NCI-H1417 treated with DMSO at 0.1 percent for 48 hours (cell line): ENCODE measurements around the gene ST3GAL3.
A peak's percentile ranks its signal among the peaks of the same experiment; 100 is the strongest.

Source experiments
- DNase-seq: peaks from one replicate; lab custom pipeline; 2025; lab: John Stamatoyannopoulos, UW

ST3GAL3 gene

GRCh38 chr1:43963890-43964289 lies 256.6 kb downstream of the ST3GAL3 start:
- no peak for DNase-seq

DNA sequence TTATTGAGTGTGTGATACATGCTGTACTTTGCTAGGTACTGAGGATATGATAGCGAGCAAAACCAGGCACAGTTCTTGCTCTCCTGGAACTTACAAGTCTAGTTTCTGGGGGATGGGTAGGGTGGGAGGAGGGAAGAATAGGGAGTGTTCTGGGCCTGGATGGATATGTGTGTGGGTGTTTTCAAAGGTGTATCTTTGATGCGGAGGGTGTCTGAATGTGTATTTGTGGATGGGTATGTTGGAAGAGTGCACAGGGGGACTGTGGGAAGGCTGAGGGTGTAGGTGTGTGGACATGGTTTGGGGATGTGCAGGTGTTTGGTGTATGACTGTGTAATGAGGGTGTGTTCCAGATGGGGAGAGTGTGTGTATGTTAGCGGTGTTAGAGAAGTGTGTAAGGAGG lies 258.0 kb downstream of the ST3GAL3 start:
- no peak for DNase-seq

- DNase-seq: no peak
These were observed 261.1 kb downstream of the ST3GAL3 start for GRCh38 chr1:43968348-43968948.

- DNase-seq: no peak
These were observed 262.0 kb downstream of the ST3GAL3 start for GRCh38 chr1:43969416-43969745.

DNA sequence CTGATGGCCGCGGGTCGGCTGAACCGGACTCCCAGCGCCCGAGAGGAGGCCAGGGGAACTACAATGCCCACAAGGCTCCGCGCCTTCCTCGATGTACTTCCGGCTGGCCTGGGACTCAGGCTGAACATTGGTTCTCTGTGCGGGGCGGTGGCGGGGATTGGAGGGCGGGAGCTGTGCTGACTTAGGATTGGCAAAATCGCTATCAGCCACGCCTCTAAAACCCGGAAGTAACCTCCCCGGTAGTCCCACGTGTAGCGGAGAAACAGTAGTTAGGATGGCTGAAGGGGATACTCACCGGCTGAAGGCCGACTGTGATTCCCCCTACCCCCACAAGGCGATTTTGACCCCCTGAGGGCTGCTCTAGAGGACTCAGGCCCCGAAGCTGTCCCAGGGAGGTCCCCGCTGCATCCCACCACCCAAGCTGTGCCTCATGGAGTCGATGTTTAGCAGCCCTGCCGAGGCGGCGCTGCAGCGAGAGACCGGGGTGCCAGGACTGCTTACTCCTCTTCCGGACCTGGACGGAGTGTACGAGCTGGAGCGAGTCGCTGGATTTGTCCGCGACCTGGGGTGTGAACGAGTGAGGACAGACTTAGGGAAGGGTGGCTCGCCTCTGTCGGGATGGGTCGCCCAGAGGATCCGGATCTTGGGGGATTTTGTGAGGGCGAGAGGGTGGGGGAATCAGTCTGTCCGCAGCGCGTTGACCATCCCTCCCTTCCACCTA lies 262.6 kb downstream of the ST3GAL3 start, which contains the start of gene DPH2:
TSS of gene DPH2 (plus strand) at position 265 of the 721 bp plus-strand sequence. CDS start at position 431, 166 bp downstream.
- DNase-seq: peak; percentile 90

DNA sequence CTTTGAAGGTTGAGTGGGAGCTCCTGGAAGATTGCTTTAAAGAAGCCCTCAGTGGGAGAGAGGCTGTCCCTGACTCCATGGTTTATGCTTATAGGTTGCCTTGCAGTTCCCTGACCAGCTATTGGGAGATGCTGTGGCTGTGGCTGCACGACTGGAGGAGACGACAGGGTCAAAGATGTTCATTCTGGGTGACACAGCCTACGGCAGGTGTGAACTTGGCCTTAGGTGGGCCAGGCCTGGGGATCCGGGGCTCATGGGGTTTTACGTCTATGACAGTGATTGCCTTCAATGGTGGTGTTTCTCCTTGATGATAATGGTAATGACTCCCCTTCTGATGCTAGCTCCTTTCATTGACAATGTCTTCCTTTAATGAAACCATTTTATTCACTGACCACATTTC lies 263.2 kb downstream of the ST3GAL3 start:
- no peak for DNase-seq

DNA sequence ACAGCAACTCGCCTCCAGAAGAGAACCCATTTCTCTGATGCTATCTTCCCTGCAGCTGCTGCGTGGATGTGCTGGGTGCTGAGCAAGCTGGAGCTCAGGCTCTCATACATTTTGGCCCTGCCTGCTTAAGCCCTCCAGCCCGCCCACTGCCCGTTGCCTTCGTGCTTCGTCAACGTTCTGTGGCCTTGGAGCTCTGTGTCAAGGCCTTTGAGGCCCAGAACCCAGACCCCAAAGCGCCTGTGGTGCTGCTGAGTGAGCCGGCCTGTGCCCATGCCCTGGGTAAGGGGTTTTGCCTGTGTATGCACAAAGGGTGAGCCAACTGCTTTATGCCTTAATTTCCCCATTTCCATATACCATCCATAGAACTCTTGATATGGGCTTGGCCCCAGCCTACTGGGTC lies 263.6 kb downstream of the ST3GAL3 start:
- DNase-seq: no peak

DNA sequence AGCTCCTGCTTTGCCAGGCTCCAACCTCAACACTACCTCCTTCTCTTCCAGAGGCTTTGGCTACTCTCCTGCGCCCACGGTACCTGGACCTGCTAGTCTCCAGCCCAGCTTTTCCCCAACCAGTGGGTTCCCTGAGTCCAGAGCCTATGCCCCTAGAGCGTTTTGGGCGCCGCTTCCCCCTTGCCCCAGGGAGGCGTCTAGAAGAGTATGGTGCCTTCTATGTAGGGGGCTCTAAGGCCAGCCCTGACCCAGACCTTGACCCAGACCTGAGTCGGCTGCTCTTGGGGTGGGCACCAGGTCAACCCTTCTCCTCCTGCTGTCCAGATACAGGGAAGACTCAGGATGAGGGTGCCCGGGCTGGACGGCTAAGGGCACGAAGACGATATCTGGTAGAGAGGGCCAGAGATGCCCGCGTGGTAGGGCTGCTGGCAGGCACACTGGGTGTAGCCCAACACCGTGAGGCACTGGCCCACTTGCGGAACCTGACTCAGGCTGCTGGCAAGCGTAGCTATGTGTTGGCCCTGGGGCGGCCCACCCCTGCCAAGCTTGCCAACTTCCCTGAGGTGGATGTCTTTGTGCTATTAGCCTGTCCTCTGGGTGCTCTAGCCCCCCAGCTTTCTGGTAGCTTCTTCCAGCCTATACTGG lies 264.1 kb downstream of the ST3GAL3 start:
- no peak for DNase-seq

DNA sequence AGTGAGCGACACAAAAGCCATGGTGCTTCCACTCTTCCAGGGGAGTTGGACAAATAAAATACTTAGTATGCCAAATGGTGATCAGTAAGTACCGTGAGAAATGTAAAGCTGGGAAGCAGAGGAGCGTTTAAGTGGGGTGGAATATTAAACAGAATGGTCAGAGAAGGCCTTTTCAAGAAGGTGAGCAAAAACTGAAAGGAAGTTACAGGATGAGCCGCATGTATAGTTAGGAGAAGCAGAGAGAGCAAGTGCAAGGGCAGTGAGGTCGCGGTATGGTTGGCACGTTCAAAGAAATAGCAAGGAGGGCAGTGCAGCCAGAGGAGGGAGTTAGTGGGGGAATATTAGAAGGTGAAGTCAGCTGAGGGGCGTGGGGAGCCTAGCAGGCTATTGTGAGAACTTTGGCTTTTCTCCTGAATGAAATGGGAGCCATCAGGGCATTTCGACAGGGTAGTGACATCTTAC lies 266.7 kb downstream of the ST3GAL3 start:
- DNase-seq: no peak

GRCh38 chr1:43974443-43975248 lies 267.3 kb downstream of the ST3GAL3 start, which contains the start of gene ATP6V0B:
Gene ATP6V0B (plus strand): TSS chr1:43974960. CDS start chr1:43975041, 81 bp downstream.
- DNase-seq: peak; percentile 28

DNA sequence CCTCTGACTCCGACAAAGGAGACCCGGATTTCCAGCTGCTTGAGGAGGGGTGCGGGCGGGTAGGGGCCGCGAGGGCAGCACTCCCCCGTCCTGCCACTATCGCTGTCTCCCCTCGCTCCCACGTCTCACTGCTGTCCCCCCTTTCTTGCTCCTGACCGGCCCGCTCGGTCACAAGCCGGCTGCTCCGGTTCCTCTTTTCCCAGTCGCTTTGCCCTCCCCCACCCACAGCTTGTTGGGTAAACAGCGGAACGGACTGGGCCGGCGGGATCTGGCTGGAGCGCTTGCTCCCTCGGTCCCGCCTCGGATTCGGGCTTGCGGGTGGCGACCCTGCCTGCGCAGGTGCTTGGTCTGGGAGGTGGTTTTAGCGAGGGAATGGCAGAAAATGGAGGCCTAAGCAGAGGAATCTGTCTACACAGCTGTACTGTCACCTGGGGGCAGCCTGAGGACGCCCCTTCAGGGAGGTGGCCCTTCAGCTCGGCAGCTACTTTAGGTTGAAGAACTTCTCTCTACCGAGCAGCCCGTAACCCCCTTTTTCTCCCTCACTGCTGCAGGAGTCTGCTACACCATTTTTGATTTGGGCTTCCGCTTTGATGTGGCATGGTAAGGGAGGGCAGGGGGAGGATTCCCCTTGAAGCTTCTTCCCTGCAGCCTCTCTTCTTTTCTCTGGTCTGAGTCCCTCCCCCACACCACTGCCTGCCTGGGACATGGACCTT lies 268.1 kb downstream of the ST3GAL3 start:
- DNase-seq: no peak

DNA sequence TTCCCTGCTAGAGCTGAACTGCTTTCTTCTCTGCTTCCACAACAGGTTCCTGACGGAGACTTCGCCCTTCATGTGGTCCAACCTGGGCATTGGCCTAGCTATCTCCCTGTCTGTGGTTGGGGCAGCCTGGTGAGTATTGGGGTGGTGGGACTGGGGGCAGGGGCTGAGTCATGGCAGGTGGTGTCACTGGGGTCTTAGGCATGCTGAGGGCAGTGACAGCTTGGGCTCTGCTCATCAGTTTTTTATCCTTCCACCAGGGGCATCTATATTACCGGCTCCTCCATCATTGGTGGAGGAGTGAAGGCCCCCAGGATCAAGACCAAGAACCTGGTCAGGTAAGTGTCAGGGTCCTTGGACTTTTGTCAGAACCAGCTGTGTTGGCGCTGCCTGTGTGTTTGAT lies 268.7 kb downstream of the ST3GAL3 start:
- DNase-seq: no peak

- DNase-seq: no peak
These were observed 269.6 kb downstream of the ST3GAL3 start for GRCh38 chr1:43976890-43977289.

DNA sequence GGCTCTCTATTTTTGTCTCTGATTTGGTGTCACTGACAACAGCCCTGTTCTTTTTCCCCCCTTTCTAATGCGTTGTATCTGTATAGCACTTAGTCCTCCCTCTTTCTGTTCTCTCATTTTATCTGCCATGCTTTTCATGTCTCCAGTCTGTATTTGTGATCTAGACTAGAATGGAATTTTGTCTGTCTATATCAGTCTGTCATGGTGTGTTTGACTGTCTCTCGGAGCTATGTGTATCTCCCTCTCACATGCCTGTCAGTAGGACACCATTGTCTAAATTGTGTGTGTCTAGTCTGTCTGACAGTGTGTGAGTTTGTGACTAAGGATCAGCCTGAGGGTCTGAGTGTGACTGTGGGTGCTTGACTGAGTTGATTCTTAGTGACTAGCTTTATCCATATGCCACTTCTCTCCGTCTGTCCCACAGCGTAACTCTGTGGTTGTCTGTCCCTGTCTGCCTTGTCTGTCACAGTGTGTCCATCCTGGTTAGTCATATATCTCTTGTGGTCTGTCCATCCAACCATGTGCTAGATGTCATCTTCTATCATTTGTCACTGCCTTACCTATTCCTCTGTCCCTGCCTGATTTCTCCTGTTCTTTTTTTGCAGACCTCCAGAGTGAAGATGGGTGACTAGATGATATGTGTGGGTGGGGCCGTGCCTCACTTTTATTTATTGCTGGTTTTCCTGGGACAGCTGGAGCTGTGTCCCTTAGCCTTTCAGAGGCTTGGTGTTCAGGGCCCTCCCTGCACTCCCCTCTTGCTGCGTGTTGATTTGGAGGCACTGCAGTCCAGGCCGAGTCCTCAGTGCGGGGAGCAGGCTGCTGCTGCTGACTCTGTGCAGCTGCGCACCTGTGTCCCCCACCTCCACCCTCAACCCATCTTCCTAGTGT lies 270.3 kb downstream of the ST3GAL3 start:
- DNase-seq: no peak

DNA sequence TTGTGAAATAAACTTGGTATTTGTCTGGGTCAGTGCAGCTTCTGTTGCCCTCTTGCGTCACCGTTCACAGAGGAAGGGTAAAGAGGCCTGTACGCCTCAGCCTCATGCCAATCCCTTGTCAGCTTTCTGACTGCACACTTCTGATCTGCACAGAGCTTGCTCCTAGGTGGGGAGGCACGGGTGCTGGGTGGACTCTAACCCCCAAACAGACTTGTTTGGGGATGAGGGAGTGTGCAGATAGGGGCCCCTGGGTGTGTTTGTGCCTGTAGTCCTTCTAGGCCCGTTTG lies 270.9 kb downstream of the ST3GAL3 start:
- DNase-seq: no peak

DNA sequence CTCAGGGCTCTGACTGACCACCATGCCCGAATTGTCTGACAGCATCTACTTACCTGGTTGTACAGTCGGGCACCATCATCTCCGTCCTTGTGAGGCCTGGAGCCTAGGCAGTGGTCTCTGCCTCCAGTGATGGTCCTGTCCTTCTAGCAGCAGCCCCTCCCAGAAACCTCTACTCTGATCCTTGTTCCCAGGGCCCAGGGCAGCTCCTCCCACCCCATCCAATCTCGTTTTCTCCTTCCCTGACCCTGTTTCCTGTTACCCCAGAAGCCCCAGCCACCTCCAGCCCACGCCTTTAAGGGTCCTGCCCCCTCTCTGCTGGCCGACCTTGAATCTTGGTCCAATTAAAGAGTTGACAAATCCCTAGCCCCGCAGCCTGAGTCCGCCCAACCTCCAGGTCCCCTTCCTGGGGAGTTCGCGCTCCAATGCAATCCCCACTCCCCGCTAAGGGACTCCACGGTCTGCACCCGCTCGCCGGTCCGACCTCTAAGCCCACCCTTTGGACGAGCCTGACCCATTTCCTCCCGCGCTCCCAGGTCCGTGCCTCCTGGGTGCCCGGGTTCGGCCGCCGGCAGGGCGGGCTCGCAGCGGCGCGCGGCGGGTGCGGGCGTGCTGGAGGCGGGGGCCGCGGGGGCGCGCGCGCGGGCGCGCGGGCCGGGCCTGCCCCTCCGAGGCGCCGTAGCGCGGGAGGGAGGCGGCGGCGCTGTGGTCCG lies 271.4 kb downstream of the ST3GAL3 start, which contains the start of gene B4GALT2:
TSS of gene B4GALT2 (plus strand) at position 660 of the 710 bp plus-strand sequence. CDS start 1,951 bp downstream, outside the sequence.
- DNase-seq: no peak

DNA sequence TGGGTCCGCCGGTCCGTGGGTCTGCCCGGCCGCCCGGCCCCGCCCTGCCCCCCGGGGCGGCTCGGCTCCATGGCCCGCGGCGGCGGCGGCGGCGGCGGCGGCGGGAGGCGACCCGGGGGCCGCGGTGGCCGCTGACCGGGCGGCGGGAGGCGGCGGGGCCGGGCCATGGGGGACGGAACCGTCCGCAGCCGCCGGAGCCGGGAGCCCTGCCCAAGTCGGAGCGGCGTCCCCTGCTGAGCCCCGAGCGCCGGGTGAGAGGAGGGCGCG lies 271.9 kb downstream of the ST3GAL3 start:
- DNase-seq: no peak

DNA sequence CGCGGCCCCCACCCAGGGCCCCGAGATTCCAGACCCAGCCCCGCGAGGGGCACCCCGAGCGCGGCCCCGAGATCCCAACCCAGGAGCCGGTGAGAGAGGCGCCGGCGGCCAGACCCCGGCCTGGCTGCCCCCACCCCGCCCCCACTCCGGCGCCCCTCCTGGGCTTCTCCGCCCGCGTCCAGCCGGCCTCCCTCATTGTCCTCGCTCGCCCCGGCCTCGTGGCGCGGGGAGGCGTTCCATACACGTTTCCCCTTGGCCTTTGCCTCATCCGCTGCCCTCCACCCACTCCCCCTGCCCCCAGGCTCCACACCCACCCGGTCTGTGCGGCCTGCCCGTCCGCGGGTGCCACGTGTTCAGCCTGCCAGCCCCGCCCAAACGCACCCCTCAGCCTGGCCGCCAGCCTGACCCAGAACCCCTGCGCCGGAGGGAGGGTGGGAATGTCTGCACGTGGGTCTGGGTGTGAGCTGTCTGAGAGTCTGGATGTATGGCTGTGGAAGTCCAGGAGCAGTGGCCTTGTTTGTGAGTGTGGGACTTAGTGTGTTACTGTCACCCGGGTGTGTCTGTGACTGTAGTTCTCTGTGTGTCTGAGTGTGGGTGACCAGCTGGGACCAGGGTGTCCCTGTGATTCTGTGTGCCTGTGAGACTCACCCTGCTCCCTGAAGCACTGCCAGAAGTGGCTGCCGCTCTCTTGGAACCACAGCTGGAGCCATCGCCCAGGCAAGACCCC lies 272.4 kb downstream of the ST3GAL3 start:
- DNase-seq: no peak

DNA sequence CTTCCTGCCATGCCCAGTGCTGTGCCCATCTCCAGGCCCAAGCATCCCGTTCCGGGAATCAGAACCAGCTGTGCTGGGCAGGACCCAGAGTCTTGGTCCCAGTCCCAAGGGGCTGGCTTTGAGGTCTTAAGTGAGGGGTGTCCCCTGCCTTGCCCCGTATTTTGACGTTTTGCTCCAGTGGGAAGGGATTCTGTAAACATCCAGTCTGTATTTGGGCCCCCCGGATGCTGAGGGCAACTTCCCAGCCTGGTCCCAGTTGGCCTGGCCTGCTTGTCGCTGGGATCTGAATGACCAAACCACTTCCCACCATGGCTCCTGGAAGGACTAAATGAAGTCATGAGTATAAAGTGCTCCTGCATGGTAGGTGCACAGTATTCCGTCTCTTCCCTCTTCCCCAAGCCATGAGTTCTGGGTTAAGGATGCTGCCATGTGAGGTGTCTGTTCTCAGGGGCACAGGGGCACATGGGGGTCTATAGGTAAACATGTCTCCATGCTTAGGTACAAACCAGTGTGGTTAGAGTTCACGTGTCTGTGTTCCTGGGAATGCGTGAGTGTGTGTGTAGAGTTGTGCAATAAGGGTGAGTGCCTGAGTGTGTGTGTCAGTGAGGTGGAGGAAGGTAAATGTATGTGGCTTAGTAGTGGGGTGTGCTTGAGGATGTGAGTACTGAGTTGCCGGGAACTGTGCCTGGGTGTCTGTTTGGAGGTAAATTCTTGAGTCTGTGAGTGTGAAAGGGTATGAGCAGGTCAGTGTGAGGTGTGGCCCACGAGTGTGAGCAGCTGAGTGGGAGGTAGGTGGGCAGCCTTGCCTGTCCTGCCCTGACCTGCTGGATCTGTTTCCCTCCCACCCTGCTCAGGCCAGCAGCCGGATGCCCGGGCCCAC lies 273.2 kb downstream of the ST3GAL3 start:
- no peak for DNase-seq
